Activated T-cell treated with anti-CD3 and anti-CD28 coated beads, Interleukin-2, amount 50 U/mL, for 24 hours (primary cell): ENCODE results near the gene FAM9C.
A peak's percentile ranks its signal among the peaks of the same experiment; 100 is the strongest.
"Not testable (repeated sequence)": the region's sequence is repeated elsewhere in the genome, so short reads cannot be mapped to it uniquely, and the experiment has no call there.

Experiments
- DNase-seq: peaks from one replicate; pipeline ENCODE4 v3.0.0-alpha.2; 2020
- H3K27ac Mint-ChIP-seq: 2 replicates; pipeline ENCODE4 v1.8.0; 2020; ENCODE audit warnings: mild to moderate bottlenecking, mixed read lengths
- H3K27me3 Mint-ChIP-seq: 2 replicates; pipeline ENCODE4 v1.8.0; 2020; ENCODE audit warnings: mixed read lengths
- H3K36me3 Mint-ChIP-seq: 2 replicates; pipeline ENCODE4 v1.8.0; 2020; ENCODE audit warnings: low read depth, mixed read lengths
- H3K4me1 Mint-ChIP-seq: 2 replicates; pipeline ENCODE4 v1.8.0; 2020; ENCODE audit warnings: low read depth, mixed read lengths
- H3K4me3 Mint-ChIP-seq: 2 replicates; pipeline ENCODE4 v1.8.0; 2020; ENCODE audit warnings: mild to moderate bottlenecking, moderate library complexity, mixed read lengths
- H3K9me3 Mint-ChIP-seq: 2 replicates; pipeline ENCODE4 v1.8.0; 2020; ENCODE audit warnings: mixed read lengths

FAM9C gene

GRCh38 chrX:13036896-13037295 is 7.5 kb downstream of the FAM9C start:
- H3K4me3 Mint-ChIP-seq, result no peak overlapping the region
- no peaks in the 10 kb centered on the region for H3K36me3 Mint-ChIP-seq
- H3K27me3 Mint-ChIP-seq, result peaks cover 60% of the 10 kb centered on the region
- no peak overlapping the region for H3K27ac Mint-ChIP-seq
- DNase-seq, result no peak
- H3K4me1 Mint-ChIP-seq, result peaks cover 13% of the 10 kb centered on the region
- H3K9me3 Mint-ChIP-seq, result no peaks in the 10 kb centered on the region

- Mint-ChIP-seq H3K4me1 (peaks cover 46% of the 10 kb centered on the region), H3K27me3 (peaks cover 75% of the 10 kb centered on the region), H3K36me3 (no peaks in the 10 kb centered on the region), H3K27ac (no peak overlapping the region), H3K9me3 (no peaks in the 10 kb centered on the region), H3K4me3 (no peak overlapping the region)
- no peak for DNase-seq
Observed at GRCh38 chrX:13033193-13033592, 11.2 kb downstream of the FAM9C start.

GRCh38 chrX:13029887-13030771 is 14.3 kb downstream of the FAM9C start:
- Mint-ChIP-seq H3K4me3 (peak overlapping the region; percentile 31), H3K4me1 (peaks cover 67% of the 10 kb centered on the region), H3K36me3 (no peaks in the 10 kb centered on the region), H3K9me3 (no peaks in the 10 kb centered on the region), H3K27ac (peak overlapping the region; percentile 79), H3K27me3 (peaks cover 75% of the 10 kb centered on the region)
- DNase-seq, result no peak

GRCh38 chrX:13029637-13029886 is 14.9 kb downstream of the FAM9C start:
- peaks cover 77% of the 10 kb centered on the region for H3K27me3 Mint-ChIP-seq
- H3K4me3 Mint-ChIP-seq, result peak overlapping the region; percentile 23
- peaks cover 72% of the 10 kb centered on the region for H3K4me1 Mint-ChIP-seq
- no peaks in the 10 kb centered on the region for H3K9me3 Mint-ChIP-seq
- H3K36me3 Mint-ChIP-seq, result no peaks in the 10 kb centered on the region
- DNase-seq, result no peak
- H3K27ac Mint-ChIP-seq, result peak overlapping the region; percentile 79

- Mint-ChIP-seq H3K27me3 (peaks cover 79% of the 10 kb centered on the region), H3K9me3 (no peaks in the 10 kb centered on the region), H3K27ac (peak overlapping the region; percentile 79), H3K4me1 (peaks cover 75% of the 10 kb centered on the region), H3K36me3 (no peaks in the 10 kb centered on the region), H3K4me3 (peak overlapping the region; percentile 23)
- DNase-seq, result no peak
Observed at GRCh38 chrX:13028871-13029636, 15.4 kb downstream of the FAM9C start.

- Mint-ChIP-seq H3K27me3 (peaks cover 74% of the 10 kb centered on the region), H3K27ac (peak overlapping the region; percentile 57), H3K36me3 (no peaks in the 10 kb centered on the region), H3K4me1 (peaks cover 87% of the 10 kb centered on the region), H3K9me3 (no peaks in the 10 kb centered on the region), H3K4me3 (no peak overlapping the region)
- no peak for DNase-seq
Observed at GRCh38 chrX:13026877-13027652, 17.4 kb downstream of the FAM9C start.

GRCh38 chrX:13024986-13025385 is 19.4 kb downstream of the FAM9C start:
- Mint-ChIP-seq H3K36me3 (no peaks in the 10 kb centered on the region), H3K27me3 (peaks cover 67% of the 10 kb centered on the region), H3K9me3 (no peaks in the 10 kb centered on the region), H3K4me1 (peaks cover 77% of the 10 kb centered on the region), H3K27ac (peak overlapping the region; percentile 23), H3K4me3 (no peak overlapping the region)
- DNase-seq, result no peak

- Mint-ChIP-seq H3K27ac (peak overlapping the region; percentile 48), H3K9me3 (no peaks in the 10 kb centered on the region), H3K27me3 (peaks cover 65% of the 10 kb centered on the region), H3K4me1 (peaks cover 67% of the 10 kb centered on the region), H3K4me3 (no peak overlapping the region), H3K36me3 (no peaks in the 10 kb centered on the region)
- no peak for DNase-seq
Observed at GRCh38 chrX:13023979-13024378, 20.4 kb downstream of the FAM9C start.

- H3K4me1 Mint-ChIP-seq, result peaks cover 63% of the 10 kb centered on the region
- H3K27ac Mint-ChIP-seq, result peak overlapping the region; percentile 48
- H3K36me3 Mint-ChIP-seq, result no peaks in the 10 kb centered on the region
- DNase-seq, result no peak
- no peak overlapping the region for H3K4me3 Mint-ChIP-seq
- no peaks in the 10 kb centered on the region for H3K9me3 Mint-ChIP-seq
- peaks cover 66% of the 10 kb centered on the region for H3K27me3 Mint-ChIP-seq
Observed at GRCh38 chrX:13023567-13023966, 20.9 kb downstream of the FAM9C start.

- Mint-ChIP-seq H3K36me3 (no peaks in the 10 kb centered on the region), H3K4me1 (peaks cover 57% of the 10 kb centered on the region), H3K9me3 (no peaks in the 10 kb centered on the region), H3K27me3 (peaks cover 68% of the 10 kb centered on the region), H3K4me3 (no peak overlapping the region), H3K27ac (peak overlapping the region; percentile 63)
- no peak for DNase-seq
Observed at GRCh38 chrX:13022926-13023325, 21.5 kb downstream of the FAM9C start.

GRCh38 chrX:13016731-13017130 is 27.7 kb downstream of the FAM9C start:
- not testable (repeated sequence) for H3K4me3 Mint-ChIP-seq, H3K9me3 Mint-ChIP-seq, H3K36me3 Mint-ChIP-seq, H3K27ac Mint-ChIP-seq, DNase-seq
- Mint-ChIP-seq H3K4me1 (peaks cover 52% of the 10 kb centered on the region), H3K27me3 (peaks cover 74% of the 10 kb centered on the region)

GRCh38 chrX:13015536-13016236 is 28.7 kb downstream of the FAM9C start:
- peaks cover 50% of the 10 kb centered on the region for H3K4me1 Mint-ChIP-seq
- peaks cover 81% of the 10 kb centered on the region for H3K27me3 Mint-ChIP-seq
- H3K9me3 Mint-ChIP-seq, result no peaks in the 10 kb centered on the region
- no peak overlapping the region for H3K4me3 Mint-ChIP-seq
- no peak for DNase-seq
- no peak overlapping the region for H3K27ac Mint-ChIP-seq
- no peaks in the 10 kb centered on the region for H3K36me3 Mint-ChIP-seq

GRCh38 chrX:13014111-13015096 is 30.0 kb downstream of the FAM9C start:
- H3K9me3 Mint-ChIP-seq, result no peaks in the 10 kb centered on the region
- peak overlapping the region; percentile 39 for H3K4me3 Mint-ChIP-seq
- peak overlapping the region; percentile 84 for H3K27ac Mint-ChIP-seq
- H3K27me3 Mint-ChIP-seq, result peaks cover 78% of the 10 kb centered on the region
- no peaks in the 10 kb centered on the region for H3K36me3 Mint-ChIP-seq
- peaks cover 50% of the 10 kb centered on the region for H3K4me1 Mint-ChIP-seq
- DNase-seq, result no peak
